Thymus (tissue), 11 donors: Measurements from ENCODE around the gene CERS6. TPM values are rescaled to one million over a fixed set of nuclear protein-coding genes. Genes with fewer than 3 reads are reported as not detected.
"Not testable (repeated sequence)": the region's sequence is repeated elsewhere in the genome, so short reads cannot be mapped to it uniquely, and the experiment has no call there.

Source experiments
- DNase-seq, 9 donors: peaks; one replicate each; pipeline ENCODE4 v3.0.0-alpha.2; 2013; ENCODE audit warnings: low spot score in 9 of 9, low read depth in 6 of 9, missing footprints in 1 of 9
- H3K27ac ChIP-seq, 2 donors: one replicate each; pipeline ENCODE4 v1.5.1; 2013; ENCODE audit warnings: control low read depth in 1 of 2, low read depth in 1 of 2, low read length in 1 of 2, mild to moderate bottlenecking in 1 of 2, moderate library complexity in 1 of 2
- H3K27me3 ChIP-seq, 2 donors: one replicate each; pipeline ENCODE4 v1.5.1; 2013; ENCODE audit warnings: low read length in 1 of 2; ENCODE audit not compliant: control insufficient read depth in 2 of 2, insufficient read depth in 1 of 2
- H3K36me3 ChIP-seq, 2 donors: one replicate each; pipeline ENCODE4 v1.5.1; 2013; ENCODE audit warnings: low read length in 1 of 2, mild to moderate bottlenecking in 1 of 2, moderate library complexity in 1 of 2; ENCODE audit not compliant: control insufficient read depth in 2 of 2, insufficient read depth in 2 of 2
- H3K4me1 ChIP-seq, 2 donors: one replicate each; pipeline ENCODE4 v1.5.1; 2013; ENCODE audit warnings: low read length in 2 of 2; ENCODE audit not compliant: control insufficient read depth in 2 of 2, insufficient read depth in 2 of 2
- H3K4me3 ChIP-seq, 2 donors: one replicate each; pipeline ENCODE4 v1.5.1; 2013; ENCODE audit warnings: low read length in 2 of 2, control low read depth in 1 of 2, mild to moderate bottlenecking in 1 of 2
- H3K9me3 ChIP-seq, 2 donors: one replicate each; pipeline ENCODE4 v1.5.1; 2013; ENCODE audit warnings: low read length in 1 of 2, mild to moderate bottlenecking in 1 of 2; ENCODE audit not compliant: control insufficient read depth in 2 of 2, insufficient read depth in 1 of 2
- WGBS: extraction: QIAGEN DNeasy Blood & Tissue Kit; methylation state at CpG from one replicate; pipeline ENCODE4 v1.1.7; 2013; 5-methylcytosine and 5-hydroxymethylcytosine counted together
- polyA plus RNA-seq: library from polyadenylated mRNA; stranded (reverse); fragments of 200-250 nt; gene quantifications from one replicate; pipeline ENCODE4 v1.2.3, GENCODE V29; 2013
- total RNA-seq: library from RNA; stranded (reverse); fragments of 120-200 nt; gene quantifications from one replicate; pipeline ENCODE4 v1.2.4, GENCODE V29; 2013
- donor health status: healthy.

The CERS6 gene
- total and polyA plus RNA-seq, 2 donors, result 12.1 to 26.9 TPM

- not testable (repeated sequence) for H3K4me3 ChIP-seq, H3K4me1 ChIP-seq, H3K9me3 ChIP-seq, H3K27ac ChIP-seq, H3K27me3 ChIP-seq, DNase-seq, H3K36me3 ChIP-seq
- WGBS, result 98% methylated on average over 22 of the region's 24 CpGs
Measured at GRCh38 chr2:168657378-168657777, 201.3 kb downstream of the CERS6 start.

GRCh38 chr2:168658706-168659105 is 202.6 kb downstream of the CERS6 start:
- 96% methylated on average over 4 of the region's 4 CpGs for WGBS
- no peaks in the 10 kb centered on the region for H3K27me3 ChIP-seq
- no peak overlapping the region for H3K27ac ChIP-seq
- H3K4me3 ChIP-seq, result no peak overlapping the region
- no peaks in the 10 kb centered on the region for H3K4me1 ChIP-seq
- no peak for DNase-seq
- no peaks in the 10 kb centered on the region for H3K9me3 ChIP-seq
- H3K36me3 ChIP-seq, result peaks cover 0 to 3% of the 10 kb centered on the region in 2 donors

- no peak overlapping the region for H3K4me3 ChIP-seq
- no peaks in the 10 kb centered on the region for H3K9me3 ChIP-seq
- WGBS, result 98% methylated on average over 9 of the region's 9 CpGs
- H3K27ac ChIP-seq, result no peak overlapping the region
- no peaks in the 10 kb centered on the region for H3K27me3 ChIP-seq
- H3K4me1 ChIP-seq, result no peaks in the 10 kb centered on the region
- no peak for DNase-seq
- peaks cover 0 to 2% of the 10 kb centered on the region in 2 donors for H3K36me3 ChIP-seq
Measured at GRCh38 chr2:168660870-168661862, 205.1 kb downstream of the CERS6 start.

- Histone ChIP-seq H3K27ac (no peak overlapping the region), H3K4me1 (no peaks in the 10 kb centered on the region), H3K27me3 (no peaks in the 10 kb centered on the region), H3K9me3 (no peaks in the 10 kb centered on the region), H3K4me3 (no peak overlapping the region), H3K36me3 (peaks cover 0 to 2% of the 10 kb centered on the region in 2 donors)
- 97% methylated on average over 3 of the region's 3 CpGs for WGBS
- no peak for DNase-seq
Measured at GRCh38 chr2:168661863-168662256, 205.8 kb downstream of the CERS6 start.

GRCh38 chr2:168662651-168663208 is 206.7 kb downstream of the CERS6 start:
- no peak for DNase-seq
- Histone ChIP-seq H3K36me3 (peaks cover 0 to 2% of the 10 kb centered on the region in 2 donors), H3K4me3 (no peak overlapping the region), H3K4me1 (peaks cover 0 to 4% of the 10 kb centered on the region in 2 donors), H3K27me3 (no peaks in the 10 kb centered on the region), H3K27ac (no peak overlapping the region), H3K9me3 (no peaks in the 10 kb centered on the region)
- 97% methylated on average over 7 of the region's 7 CpGs for WGBS

- 85% methylated on average over 3 of the region's 3 CpGs for WGBS
- no peak overlapping the region for H3K4me3 ChIP-seq
- peaks cover 0 to 2% of the 10 kb centered on the region in 2 donors for H3K36me3 ChIP-seq
- peaks cover 0 to 4% of the 10 kb centered on the region in 2 donors for H3K4me1 ChIP-seq
- H3K27ac ChIP-seq, result no peak overlapping the region
- H3K9me3 ChIP-seq, result no peaks in the 10 kb centered on the region
- no peaks in the 10 kb centered on the region for H3K27me3 ChIP-seq
- no peak for DNase-seq
Measured at GRCh38 chr2:168663993-168664392, 207.9 kb downstream of the CERS6 start.

- H3K4me3 ChIP-seq, H3K27me3 ChIP-seq, H3K9me3 ChIP-seq, H3K36me3 ChIP-seq, H3K4me1 ChIP-seq, DNase-seq, H3K27ac ChIP-seq: not testable (repeated sequence)
- WGBS, result 98% methylated on average over 3 of the region's 3 CpGs
Measured at GRCh38 chr2:168664715-168665114, 208.6 kb downstream of the CERS6 start.

- Histone ChIP-seq H3K9me3 (no peaks in the 10 kb centered on the region), H3K27ac (no peak overlapping the region), H3K36me3 (peaks cover 0 to 2% of the 10 kb centered on the region in 2 donors), H3K4me3 (no peak overlapping the region), H3K27me3 (no peaks in the 10 kb centered on the region), H3K4me1 (peaks cover 0 to 4% of the 10 kb centered on the region in 2 donors)
- DNase-seq, result no peak
- WGBS, result 98% methylated on average over 1 of the region's 1 CpG
Measured at GRCh38 chr2:168666339-168666738, 210.3 kb downstream of the CERS6 start.

GRCh38 chr2:168667156-168667555 is 211.1 kb downstream of the CERS6 start:
- Histone ChIP-seq H3K27me3 (no peaks in the 10 kb centered on the region), H3K27ac (no peak overlapping the region), H3K4me3 (no peak overlapping the region), H3K4me1 (peaks cover 0 to 4% of the 10 kb centered on the region in 2 donors), H3K36me3 (peaks cover 0 to 2% of the 10 kb centered on the region in 2 donors), H3K9me3 (no peaks in the 10 kb centered on the region)
- DNase-seq, result peak in 1 of 9 donors; percentile 21
- WGBS, result 23% methylated on average over 3 of the region's 3 CpGs
